CD4-positive, alpha-beta T cell treated with Interferon alpha-2 for 1 hour (primary cell): Measurements from ENCODE around the gene KDM4B.

ENCODE experiments used
- DNase-seq, 2 donors: peaks; one replicate each; pipeline ENCODE4 v3.0.0-alpha.2; 2020 to 2022

The KDM4B gene

GRCh38 chr19:5093948-5094718 lies 125.2 kb downstream of the KDM4B start:
- DNase-seq: no peak

- no peak for DNase-seq
Measured at GRCh38 chr19:5094768-5095567, 126.1 kb downstream of the KDM4B start.

GRCh38 chr19:5095568-5095850 lies 126.6 kb downstream of the KDM4B start:
- no peak for DNase-seq

GRCh38 chr19:5096536-5096935 lies 127.6 kb downstream of the KDM4B start:
- no peak for DNase-seq

- DNase-seq: no peak
Measured at GRCh38 chr19:5097331-5097930, 128.5 kb downstream of the KDM4B start.

- DNase-seq: no peak
Measured at GRCh38 chr19:5097959-5098623, 129.2 kb downstream of the KDM4B start.

GRCh38 chr19:5098646-5099045 lies 129.7 kb downstream of the KDM4B start:
- DNase-seq: no peak

GRCh38 chr19:5099701-5100221 lies 130.8 kb downstream of the KDM4B start:
- DNase-seq: no peak

GRCh38 chr19:5101871-5102270 lies 133.0 kb downstream of the KDM4B start:
- no peak for DNase-seq

- no peak for DNase-seq
Measured at GRCh38 chr19:5102520-5102919, 133.6 kb downstream of the KDM4B start.

GRCh38 chr19:5103061-5103701 lies 134.3 kb downstream of the KDM4B start:
- DNase-seq: no peak

GRCh38 chr19:5103812-5104410 lies 135.0 kb downstream of the KDM4B start:
- DNase-seq: no peak

- no peak for DNase-seq
Measured at GRCh38 chr19:5104871-5105351, 136.0 kb downstream of the KDM4B start.

- DNase-seq: no peak
Measured at GRCh38 chr19:5106191-5106726, 137.3 kb downstream of the KDM4B start.

GRCh38 chr19:5106971-5107370 lies 138.1 kb downstream of the KDM4B start:
- DNase-seq: no peak

- DNase-seq: no peak
Measured at GRCh38 chr19:5107432-5108122, 138.7 kb downstream of the KDM4B start.

- no peak for DNase-seq
Measured at GRCh38 chr19:5108123-5108596, 139.2 kb downstream of the KDM4B start.

- DNase-seq: no peak
Measured at GRCh38 chr19:5108866-5109265, 140.0 kb downstream of the KDM4B start.

- no peak for DNase-seq
Measured at GRCh38 chr19:5109560-5109959, 140.6 kb downstream of the KDM4B start.

- DNase-seq: no peak
Measured at GRCh38 chr19:5110546-5110945, 141.6 kb downstream of the KDM4B start.

- no peak for DNase-seq
Measured at GRCh38 chr19:5111051-5111450, 142.1 kb downstream of the KDM4B start.
